Measurements from ENCODE around the gene PIAS1. TPM values are rescaled to one million over a fixed set of nuclear protein-coding genes. Genes with fewer than 3 reads are reported as not detected.

PIAS1 gene
- total RNA-seq, 1 experiment from 2014 or later: 29.7 TPM

DNA sequence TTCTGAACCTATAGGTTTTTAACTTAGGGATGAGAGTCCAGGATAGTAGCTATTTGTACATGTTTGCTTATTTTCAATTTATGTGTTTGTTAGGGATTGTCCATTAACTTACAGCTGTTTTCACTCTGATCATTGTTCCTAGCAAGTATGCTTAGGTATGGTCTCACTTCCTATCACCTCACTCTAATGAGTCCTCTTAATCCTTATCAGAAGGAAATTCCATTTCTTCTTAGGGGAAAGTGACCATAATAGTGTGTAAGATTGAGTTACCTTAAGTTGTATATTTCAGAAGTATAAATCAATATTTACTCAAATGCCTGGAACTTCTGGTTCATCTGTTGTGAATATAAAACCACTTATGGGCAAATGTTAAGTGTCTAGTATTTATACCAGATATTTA, 53.0 kb downstream of the PIAS1 start:
- TF ChIP-seq, protein P1, sequence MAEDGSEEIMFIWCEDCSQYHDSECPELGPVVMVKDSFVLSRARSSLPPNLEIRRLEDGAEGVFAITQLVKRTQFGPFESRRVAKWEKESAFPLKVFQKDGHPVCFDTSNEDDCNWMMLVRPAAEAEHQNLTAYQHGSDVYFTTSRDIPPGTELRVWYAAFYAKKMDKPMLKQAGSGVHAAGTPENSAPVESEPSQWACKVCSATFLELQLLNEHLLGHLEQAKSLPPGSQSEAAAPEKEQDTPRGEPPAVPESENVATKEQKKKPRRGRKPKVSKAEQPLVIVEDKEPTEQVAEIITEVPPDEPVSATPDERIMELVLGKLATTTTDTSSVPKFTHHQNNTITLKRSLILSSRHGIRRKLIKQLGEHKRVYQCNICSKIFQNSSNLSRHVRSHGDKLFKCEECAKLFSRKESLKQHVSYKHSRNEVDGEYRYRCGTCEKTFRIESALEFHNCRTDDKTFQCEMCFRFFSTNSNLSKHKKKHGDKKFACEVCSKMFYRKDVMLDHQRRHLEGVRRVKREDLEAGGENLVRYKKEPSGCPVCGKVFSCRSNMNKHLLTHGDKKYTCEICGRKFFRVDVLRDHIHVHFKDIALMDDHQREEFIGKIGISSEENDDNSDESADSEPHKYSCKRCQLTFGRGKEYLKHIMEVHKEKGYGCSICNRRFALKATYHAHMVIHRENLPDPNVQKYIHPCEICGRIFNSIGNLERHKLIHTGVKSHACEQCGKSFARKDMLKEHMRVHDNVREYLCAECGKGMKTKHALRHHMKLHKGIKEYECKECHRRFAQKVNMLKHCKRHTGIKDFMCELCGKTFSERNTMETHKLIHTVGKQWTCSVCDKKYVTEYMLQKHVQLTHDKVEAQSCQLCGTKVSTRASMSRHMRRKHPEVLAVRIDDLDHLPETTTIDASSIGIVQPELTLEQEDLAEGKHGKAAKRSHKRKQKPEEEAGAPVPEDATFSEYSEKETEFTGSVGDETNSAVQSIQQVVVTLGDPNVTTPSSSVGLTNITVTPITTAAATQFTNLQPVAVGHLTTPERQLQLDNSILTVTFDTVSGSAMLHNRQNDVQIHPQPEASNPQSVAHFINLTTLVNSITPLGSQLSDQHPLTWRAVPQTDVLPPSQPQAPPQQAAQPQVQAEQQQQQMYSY (CRISPR knock-in tag; IDR thresholded peaks at IDR 0.05): no peak
- TF ChIP-seq, protein P2, sequence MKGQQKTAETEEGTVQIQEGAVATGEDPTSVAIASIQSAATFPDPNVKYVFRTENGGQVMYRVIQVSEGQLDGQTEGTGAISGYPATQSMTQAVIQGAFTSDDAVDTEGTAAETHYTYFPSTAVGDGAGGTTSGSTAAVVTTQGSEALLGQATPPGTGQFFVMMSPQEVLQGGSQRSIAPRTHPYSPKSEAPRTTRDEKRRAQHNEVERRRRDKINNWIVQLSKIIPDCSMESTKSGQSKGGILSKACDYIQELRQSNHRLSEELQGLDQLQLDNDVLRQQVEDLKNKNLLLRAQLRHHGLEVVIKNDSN (CRISPR knock-in tag; IDR thresholded peaks at IDR 0.05): no peak
- TF ChIP-seq ATF1 (CRISPR knock-in tag; IDR thresholded peaks at IDR 0.05) (no peak), RELA (CRISPR knock-in tag; IDR thresholded peaks at IDR 0.05; ENCODE audit: borderline replicate concordance) (no peak)

DNA sequence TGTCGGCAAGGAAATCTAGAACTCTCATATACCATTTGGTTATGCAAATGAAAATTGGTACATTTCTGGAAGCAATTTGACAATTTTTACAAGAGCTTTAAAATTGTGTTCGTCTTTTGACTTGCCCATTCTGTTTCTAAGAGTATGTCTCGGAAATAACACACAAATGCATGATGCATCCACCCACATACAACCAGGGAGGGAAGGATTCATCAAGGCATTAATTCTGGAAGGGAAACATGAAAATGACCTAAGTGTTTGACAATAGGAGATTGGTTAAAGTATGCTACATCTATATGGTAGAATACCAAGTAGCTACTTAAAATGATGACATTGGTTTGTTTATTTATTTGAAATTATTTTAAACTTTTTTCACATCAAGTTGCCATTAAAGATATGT, 58.6 kb downstream of the PIAS1 start:
- Mint-ChIP-seq H3K27ac (no peak overlapping the region), H3K9me3 (peaks cover 4% of the 10 kb centered on the region; the same call in 1 of the 2 replicates), H3K4me3 (no peak overlapping the region), H3K27me3 (ENCODE audit: low read depth) (no peaks in the 10 kb centered on the region), H3K4me1 (no peaks in the 10 kb centered on the region), H3K36me3 (no peaks in the 10 kb centered on the region)
- ATAC-seq (no peak), DNase-seq (ENCODE audit: low spot score) (no peak)
- CTCF ChIA-PET: interaction anchor here (0.9 kb wide), 1 partner anchor 14 kb away, joined by 3 read pairs; no protein-coding TSS in a partner anchor
- POLR2A ChIA-PET: interaction anchor here (0.6 kb wide), 1 partner anchor 25 kb away, joined by 3 read pairs; no protein-coding TSS in a partner anchor
- TF ChIP-seq, protein P3, sequence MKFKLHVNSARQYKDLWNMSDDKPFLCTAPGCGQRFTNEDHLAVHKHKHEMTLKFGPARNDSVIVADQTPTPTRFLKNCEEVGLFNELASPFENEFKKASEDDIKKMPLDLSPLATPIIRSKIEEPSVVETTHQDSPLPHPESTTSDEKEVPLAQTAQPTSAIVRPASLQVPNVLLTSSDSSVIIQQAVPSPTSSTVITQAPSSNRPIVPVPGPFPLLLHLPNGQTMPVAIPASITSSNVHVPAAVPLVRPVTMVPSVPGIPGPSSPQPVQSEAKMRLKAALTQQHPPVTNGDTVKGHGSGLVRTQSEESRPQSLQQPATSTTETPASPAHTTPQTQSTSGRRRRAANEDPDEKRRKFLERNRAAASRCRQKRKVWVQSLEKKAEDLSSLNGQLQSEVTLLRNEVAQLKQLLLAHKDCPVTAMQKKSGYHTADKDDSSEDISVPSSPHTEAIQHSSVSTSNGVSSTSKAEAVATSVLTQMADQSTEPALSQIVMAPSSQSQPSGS (CRISPR knock-in tag; IDR thresholded peaks at IDR 0.05; ENCODE audit: borderline replicate concordance, low read depth): no peak
- TF ChIP-seq RELA (CRISPR knock-in tag; IDR thresholded peaks at IDR 0.05; ENCODE audit: borderline replicate concordance): no peak
- TF ChIP-seq ZNF138 (CRISPR knock-in tag; conservative IDR thresholded peaks at IDR 0.05): no peak
- no peak for TF ChIP-seq ZNF396 (CRISPR knock-in tag; IDR thresholded peaks at IDR 0.05; ENCODE audit: borderline replicate concordance)
- no peak for TF ChIP-seq ZBTB21 (CRISPR knock-in tag; IDR thresholded peaks at IDR 0.05; ENCODE audit: borderline replicate concordance)
- TF ChIP-seq NR3C1 (CRISPR knock-in tag; conservative IDR thresholded peaks at IDR 0.05; ENCODE audit: low read depth): no peak
- TF ChIP-seq, protein P4, sequence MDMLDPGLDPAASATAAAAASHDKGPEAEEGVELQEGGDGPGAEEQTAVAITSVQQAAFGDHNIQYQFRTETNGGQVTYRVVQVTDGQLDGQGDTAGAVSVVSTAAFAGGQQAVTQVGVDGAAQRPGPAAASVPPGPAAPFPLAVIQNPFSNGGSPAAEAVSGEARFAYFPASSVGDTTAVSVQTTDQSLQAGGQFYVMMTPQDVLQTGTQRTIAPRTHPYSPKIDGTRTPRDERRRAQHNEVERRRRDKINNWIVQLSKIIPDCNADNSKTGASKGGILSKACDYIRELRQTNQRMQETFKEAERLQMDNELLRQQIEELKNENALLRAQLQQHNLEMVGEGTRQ (CRISPR knock-in tag; IDR thresholded peaks at IDR 0.05): no peak
- TF ChIP-seq, protein P5, sequence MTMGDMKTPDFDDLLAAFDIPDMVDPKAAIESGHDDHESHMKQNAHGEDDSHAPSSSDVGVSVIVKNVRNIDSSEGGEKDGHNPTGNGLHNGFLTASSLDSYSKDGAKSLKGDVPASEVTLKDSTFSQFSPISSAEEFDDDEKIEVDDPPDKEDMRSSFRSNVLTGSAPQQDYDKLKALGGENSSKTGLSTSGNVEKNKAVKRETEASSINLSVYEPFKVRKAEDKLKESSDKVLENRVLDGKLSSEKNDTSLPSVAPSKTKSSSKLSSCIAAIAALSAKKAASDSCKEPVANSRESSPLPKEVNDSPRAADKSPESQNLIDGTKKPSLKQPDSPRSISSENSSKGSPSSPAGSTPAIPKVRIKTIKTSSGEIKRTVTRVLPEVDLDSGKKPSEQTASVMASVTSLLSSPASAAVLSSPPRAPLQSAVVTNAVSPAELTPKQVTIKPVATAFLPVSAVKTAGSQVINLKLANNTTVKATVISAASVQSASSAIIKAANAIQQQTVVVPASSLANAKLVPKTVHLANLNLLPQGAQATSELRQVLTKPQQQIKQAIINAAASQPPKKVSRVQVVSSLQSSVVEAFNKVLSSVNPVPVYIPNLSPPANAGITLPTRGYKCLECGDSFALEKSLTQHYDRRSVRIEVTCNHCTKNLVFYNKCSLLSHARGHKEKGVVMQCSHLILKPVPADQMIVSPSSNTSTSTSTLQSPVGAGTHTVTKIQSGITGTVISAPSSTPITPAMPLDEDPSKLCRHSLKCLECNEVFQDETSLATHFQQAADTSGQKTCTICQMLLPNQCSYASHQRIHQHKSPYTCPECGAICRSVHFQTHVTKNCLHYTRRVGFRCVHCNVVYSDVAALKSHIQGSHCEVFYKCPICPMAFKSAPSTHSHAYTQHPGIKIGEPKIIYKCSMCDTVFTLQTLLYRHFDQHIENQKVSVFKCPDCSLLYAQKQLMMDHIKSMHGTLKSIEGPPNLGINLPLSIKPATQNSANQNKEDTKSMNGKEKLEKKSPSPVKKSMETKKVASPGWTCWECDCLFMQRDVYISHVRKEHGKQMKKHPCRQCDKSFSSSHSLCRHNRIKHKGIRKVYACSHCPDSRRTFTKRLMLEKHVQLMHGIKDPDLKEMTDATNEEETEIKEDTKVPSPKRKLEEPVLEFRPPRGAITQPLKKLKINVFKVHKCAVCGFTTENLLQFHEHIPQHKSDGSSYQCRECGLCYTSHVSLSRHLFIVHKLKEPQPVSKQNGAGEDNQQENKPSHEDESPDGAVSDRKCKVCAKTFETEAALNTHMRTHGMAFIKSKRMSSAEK (CRISPR knock-in tag; IDR thresholded peaks at IDR 0.05; ENCODE audit: borderline replicate concordance): no peak
- TF ChIP-seq, protein P6, sequence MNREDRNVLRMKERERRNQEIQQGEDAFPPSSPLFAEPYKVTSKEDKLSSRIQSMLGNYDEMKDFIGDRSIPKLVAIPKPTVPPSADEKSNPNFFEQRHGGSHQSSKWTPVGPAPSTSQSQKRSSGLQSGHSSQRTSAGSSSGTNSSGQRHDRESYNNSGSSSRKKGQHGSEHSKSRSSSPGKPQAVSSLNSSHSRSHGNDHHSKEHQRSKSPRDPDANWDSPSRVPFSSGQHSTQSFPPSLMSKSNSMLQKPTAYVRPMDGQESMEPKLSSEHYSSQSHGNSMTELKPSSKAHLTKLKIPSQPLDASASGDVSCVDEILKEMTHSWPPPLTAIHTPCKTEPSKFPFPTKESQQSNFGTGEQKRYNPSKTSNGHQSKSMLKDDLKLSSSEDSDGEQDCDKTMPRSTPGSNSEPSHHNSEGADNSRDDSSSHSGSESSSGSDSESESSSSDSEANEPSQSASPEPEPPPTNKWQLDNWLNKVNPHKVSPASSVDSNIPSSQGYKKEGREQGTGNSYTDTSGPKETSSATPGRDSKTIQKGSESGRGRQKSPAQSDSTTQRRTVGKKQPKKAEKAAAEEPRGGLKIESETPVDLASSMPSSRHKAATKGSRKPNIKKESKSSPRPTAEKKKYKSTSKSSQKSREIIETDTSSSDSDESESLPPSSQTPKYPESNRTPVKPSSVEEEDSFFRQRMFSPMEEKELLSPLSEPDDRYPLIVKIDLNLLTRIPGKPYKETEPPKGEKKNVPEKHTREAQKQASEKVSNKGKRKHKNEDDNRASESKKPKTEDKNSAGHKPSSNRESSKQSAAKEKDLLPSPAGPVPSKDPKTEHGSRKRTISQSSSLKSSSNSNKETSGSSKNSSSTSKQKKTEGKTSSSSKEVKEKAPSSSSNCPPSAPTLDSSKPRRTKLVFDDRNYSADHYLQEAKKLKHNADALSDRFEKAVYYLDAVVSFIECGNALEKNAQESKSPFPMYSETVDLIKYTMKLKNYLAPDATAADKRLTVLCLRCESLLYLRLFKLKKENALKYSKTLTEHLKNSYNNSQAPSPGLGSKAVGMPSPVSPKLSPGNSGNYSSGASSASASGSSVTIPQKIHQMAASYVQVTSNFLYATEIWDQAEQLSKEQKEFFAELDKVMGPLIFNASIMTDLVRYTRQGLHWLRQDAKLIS (CRISPR knock-in tag; IDR thresholded peaks at IDR 0.05; ENCODE audit: borderline replicate concordance): no peak
- no peak for TF ChIP-seq ZNF121 (CRISPR knock-in tag; IDR thresholded peaks at IDR 0.05)
- TF ChIP-seq, protein P7, sequence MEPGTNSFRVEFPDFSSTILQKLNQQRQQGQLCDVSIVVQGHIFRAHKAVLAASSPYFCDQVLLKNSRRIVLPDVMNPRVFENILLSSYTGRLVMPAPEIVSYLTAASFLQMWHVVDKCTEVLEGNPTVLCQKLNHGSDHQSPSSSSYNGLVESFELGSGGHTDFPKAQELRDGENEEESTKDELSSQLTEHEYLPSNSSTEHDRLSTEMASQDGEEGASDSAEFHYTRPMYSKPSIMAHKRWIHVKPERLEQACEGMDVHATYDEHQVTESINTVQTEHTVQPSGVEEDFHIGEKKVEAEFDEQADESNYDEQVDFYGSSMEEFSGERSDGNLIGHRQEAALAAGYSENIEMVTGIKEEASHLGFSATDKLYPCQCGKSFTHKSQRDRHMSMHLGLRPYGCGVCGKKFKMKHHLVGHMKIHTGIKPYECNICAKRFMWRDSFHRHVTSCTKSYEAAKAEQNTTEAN (CRISPR knock-in tag; IDR thresholded peaks at IDR 0.05): no peak
- TF ChIP-seq TEAD4 (CRISPR knock-in tag; IDR thresholded peaks at IDR 0.05): no peak
- TF ChIP-seq ZNF317 (CRISPR knock-in tag; IDR thresholded peaks at IDR 0.05; ENCODE audit: borderline replicate concordance, low read depth): no peak

More for the DNA sequence above, 53.0 kb downstream of the PIAS1 start:
- Mint-ChIP-seq H3K27me3 (ENCODE audit: low read depth) (no peaks in the 10 kb centered on the region), H3K4me3 (no peak overlapping the region), H3K4me1 (peaks cover 11% of the 10 kb centered on the region), H3K9me3 (peaks cover 21% of the 10 kb centered on the region), H3K36me3 (peaks cover 21% of the 10 kb centered on the region), H3K27ac (no peak overlapping the region)
- DNase-seq (ENCODE audit: low spot score) (no peak), ATAC-seq (no peak)
- CTCF ChIA-PET: no interaction called here
- POLR2A ChIA-PET: no interaction called here

Measured in WTC11 (cell line).